Stomach (tissue), 9 donors: ENCODE results near the gene KIF3C. TPM values are rescaled to one million over a fixed set of nuclear protein-coding genes. Genes with fewer than 3 reads are reported as not detected.
"Not testable (repeated sequence)": the region's sequence is repeated elsewhere in the genome, so short reads cannot be mapped to it uniquely, and the experiment has no call there.

Source experiments
- DNase-seq, 2 donors: peaks; one replicate each; pipeline versions ENCODE4 v3.0.0 to v3.0.0-alpha.2; 2013 to 2019
- H3K27ac ChIP-seq, 5 donors: fragments of 200-600 bp in 4 of 5; sonication (generic) in 4 of 5; one replicate each; pipeline ENCODE4 v1.5.1; 2013 to 2019; ENCODE audit warnings: mild to moderate bottlenecking in 1 of 5, moderate library complexity in 1 of 5
- H3K27me3 ChIP-seq, 3 donors: fragments of 200-600 bp; sonication (generic); one replicate each; pipeline ENCODE4 v1.5.1; 2017 to 2019; ENCODE audit warnings: mixed run types in 1 of 3
- H3K36me3 ChIP-seq, 4 donors: fragments of 200-600 bp; sonication (generic); 1 replicate in 3 of 4; 2 replicates in 1 of 4; pipeline ENCODE4 v1.5.1; 2016 to 2019
- H3K4me1 ChIP-seq, 4 donors: fragments of 200-600 bp; sonication (generic); one replicate each; pipeline ENCODE4 v1.5.1; 2016 to 2019
- H3K4me3 ChIP-seq, 4 donors: fragments of 200-600 bp; sonication (generic) in 3 of 4; one replicate each; pipeline ENCODE4 v1.5.1; 2016 to 2019; ENCODE audit warnings: mild to moderate bottlenecking in 1 of 4
- H3K9me3 ChIP-seq, 4 donors: fragments of 200-600 bp; sonication (generic); one replicate each; pipeline ENCODE4 v1.5.1; 2016 to 2019
- EP300 ChIP-seq: sonication (generic); formaldehyde crosslinking; IDR thresholded peaks from one replicate; pipeline ENCODE4 v1.6.1; 2017; ENCODE audit warnings: antibody characterized with exemption
- POLR2A ChIP-seq, 4 donors: fragments of 450-650 bp; IDR thresholded peaks; one replicate each; pipeline ENCODE4 v1.6.1; 2016; ENCODE audit warnings: antibody characterized with exemption in 4 of 4, control low read depth in 2 of 4, mild to moderate bottlenecking in 1 of 4, moderate library complexity in 1 of 4
- POLR2AphosphoS5 ChIP-seq, 3 donors: sonication (generic); formaldehyde crosslinking; IDR thresholded peaks; one replicate each; pipeline ENCODE4 v1.6.1; 2016; ENCODE audit warnings: antibody characterized with exemption in 3 of 3
- WGBS, 5 donors: extraction: QIAGEN DNeasy Blood & Tissue Kit in 3 of 5; methylation state at CpG; one replicate each; pipeline versions ENCODE4 v1.1.5 to v1.1.7; 2013 to 2018; 5-methylcytosine and 5-hydroxymethylcytosine counted together
- intact Hi-C: fragments of 100-400 bp; cut with DNase I; formaldehyde crosslinking; loops from one replicate; pipeline ENCODE4 v1.15.1; 2023; ENCODE audit warnings: low total_unique reads
- polyA plus RNA-seq, 3 donors: library from polyadenylated mRNA; stranded (reverse); fragments of 200-250 nt; gene quantifications; one replicate each; pipeline ENCODE4 v1.2.3, GENCODE V29; 2013
- total RNA-seq, 5 donors: library from RNA; depleted of rRNA; stranded (reverse); fragments of >200 nt; gene quantifications; one replicate each; pipeline versions ENCODE4 v1.1.0 to v1.2.3, GENCODE V29; 2014 to 2016
- TF ChIP-seq, protein P1 (sequence below), 7 experiments: fragments of 450-650 bp in 4 of 7; fragments of 200-600 bp in 3 of 7; sonication (generic) in 3 of 7; IDR thresholded peaks; one replicate each; pipeline ENCODE4 v1.5.1; 2016 to 2019; ENCODE audit warnings: antibody characterized with exemption in 7 of 7, control low read depth in 2 of 7, mild to moderate bottlenecking in 1 of 7
- donor health status: healthy with polysubstance abuse.
- donor health status: Bipolar disorder and iron deficiency.
- donor health status: healthy.

The KIF3C gene
- total and polyA plus RNA-seq, 8 donors: 0.29 to 7.3 (median 2.4) TPM; not detected in 1

DNA sequence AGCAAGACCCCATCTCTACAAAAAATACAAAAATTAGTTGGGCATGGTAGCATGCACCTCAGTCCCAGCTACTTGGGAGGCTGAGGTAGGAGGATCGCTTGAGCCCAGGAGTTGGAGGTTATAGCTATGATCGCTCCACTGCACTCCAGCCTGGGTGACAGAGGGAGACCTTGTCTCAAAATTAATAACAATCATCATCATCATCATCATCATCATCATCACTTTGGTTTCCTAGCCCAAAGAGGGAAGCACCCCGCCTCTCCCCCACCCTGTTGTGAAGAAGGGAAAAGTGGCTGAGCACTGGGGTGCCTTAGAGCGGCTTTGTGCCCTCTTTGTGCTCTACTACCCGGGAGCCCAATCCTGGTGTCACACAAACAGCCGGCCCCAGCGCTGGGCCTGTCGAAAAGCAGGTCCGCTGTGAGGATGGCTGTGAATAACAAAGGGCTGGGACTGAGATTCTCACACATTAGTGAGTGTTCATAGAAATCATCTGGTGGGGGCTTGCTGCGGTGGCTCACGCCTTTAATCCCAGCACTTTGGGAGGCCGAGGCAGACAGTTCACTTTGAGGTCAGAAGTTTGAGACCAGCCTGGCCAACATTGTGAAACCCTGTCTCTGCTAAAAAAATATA, 61.4 kb downstream of the KIF3C start:
- DNase-seq: no peak
- Histone ChIP-seq H3K36me3 (no peaks in the 10 kb centered on the region), H3K4me1 (no peaks in the 10 kb centered on the region), H3K27ac (no peak overlapping the region), H3K4me3 (no peak overlapping the region), H3K27me3 (peaks cover 0 to 8% (median 0%) of the 10 kb centered on the region in 3 donors), H3K9me3 (no peaks in the 10 kb centered on the region)
- 74 to 83% (median 80%) methylated on average over 12 of the region's 12 CpGs for WGBS, 5 donors
- intact Hi-C loops: no loop called here
- TF ChIP-seq POLR2A (IDR thresholded peaks at IDR 0.05): no peak
- TF ChIP-seq, protein P1, sequence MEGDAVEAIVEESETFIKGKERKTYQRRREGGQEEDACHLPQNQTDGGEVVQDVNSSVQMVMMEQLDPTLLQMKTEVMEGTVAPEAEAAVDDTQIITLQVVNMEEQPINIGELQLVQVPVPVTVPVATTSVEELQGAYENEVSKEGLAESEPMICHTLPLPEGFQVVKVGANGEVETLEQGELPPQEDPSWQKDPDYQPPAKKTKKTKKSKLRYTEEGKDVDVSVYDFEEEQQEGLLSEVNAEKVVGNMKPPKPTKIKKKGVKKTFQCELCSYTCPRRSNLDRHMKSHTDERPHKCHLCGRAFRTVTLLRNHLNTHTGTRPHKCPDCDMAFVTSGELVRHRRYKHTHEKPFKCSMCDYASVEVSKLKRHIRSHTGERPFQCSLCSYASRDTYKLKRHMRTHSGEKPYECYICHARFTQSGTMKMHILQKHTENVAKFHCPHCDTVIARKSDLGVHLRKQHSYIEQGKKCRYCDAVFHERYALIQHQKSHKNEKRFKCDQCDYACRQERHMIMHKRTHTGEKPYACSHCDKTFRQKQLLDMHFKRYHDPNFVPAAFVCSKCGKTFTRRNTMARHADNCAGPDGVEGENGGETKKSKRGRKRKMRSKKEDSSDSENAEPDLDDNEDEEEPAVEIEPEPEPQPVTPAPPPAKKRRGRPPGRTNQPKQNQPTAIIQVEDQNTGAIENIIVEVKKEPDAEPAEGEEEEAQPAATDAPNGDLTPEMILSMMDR (IDR thresholded peaks at IDR 0.05): no peak
- TF ChIP-seq POLR2AphosphoS5 (IDR thresholded peaks at IDR 0.05): no peak
- no peak for TF ChIP-seq EP300

DNA sequence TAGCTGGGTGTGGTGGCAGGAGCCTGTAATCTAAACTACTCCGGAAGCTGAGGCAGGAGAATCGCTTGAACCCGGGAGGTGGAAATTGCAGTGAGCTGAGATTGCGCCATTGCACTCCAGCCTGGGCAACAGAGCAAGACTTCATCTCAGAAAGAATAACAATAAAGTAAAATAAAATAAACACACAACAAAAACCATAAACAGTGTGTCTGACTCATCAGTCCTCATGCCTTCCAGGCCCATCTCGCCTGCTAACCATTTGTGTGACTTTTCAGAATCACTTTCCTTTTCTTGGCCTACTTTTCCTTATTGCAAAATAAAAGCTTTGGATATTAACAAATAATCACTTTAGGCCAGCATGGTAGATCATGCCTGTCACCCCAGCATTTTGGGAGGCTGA, 62.0 kb downstream of the KIF3C start:
- H3K4me3 ChIP-seq: no peak overlapping the region
- no peaks in the 10 kb centered on the region for H3K9me3 ChIP-seq
- no peaks in the 10 kb centered on the region for H3K4me1 ChIP-seq
- WGBS, 5 donors: 76 to 88% (median 80%) methylated on average over 5 of the region's 5 CpGs
- H3K27ac ChIP-seq: no peak overlapping the region
- no peak for TF ChIP-seq EP300
- no peak for TF ChIP-seq POLR2AphosphoS5 (IDR thresholded peaks at IDR 0.05)
- TF ChIP-seq POLR2A (IDR thresholded peaks at IDR 0.05): no peak
- TF ChIP-seq, protein P1 (IDR thresholded peaks at IDR 0.05): no peak
- intact Hi-C loops: no loop called here
- peaks cover 0 to 8% (median 0%) of the 10 kb centered on the region in 3 donors for H3K27me3 ChIP-seq
- no peak for DNase-seq
- no peaks in the 10 kb centered on the region for H3K36me3 ChIP-seq

DNA sequence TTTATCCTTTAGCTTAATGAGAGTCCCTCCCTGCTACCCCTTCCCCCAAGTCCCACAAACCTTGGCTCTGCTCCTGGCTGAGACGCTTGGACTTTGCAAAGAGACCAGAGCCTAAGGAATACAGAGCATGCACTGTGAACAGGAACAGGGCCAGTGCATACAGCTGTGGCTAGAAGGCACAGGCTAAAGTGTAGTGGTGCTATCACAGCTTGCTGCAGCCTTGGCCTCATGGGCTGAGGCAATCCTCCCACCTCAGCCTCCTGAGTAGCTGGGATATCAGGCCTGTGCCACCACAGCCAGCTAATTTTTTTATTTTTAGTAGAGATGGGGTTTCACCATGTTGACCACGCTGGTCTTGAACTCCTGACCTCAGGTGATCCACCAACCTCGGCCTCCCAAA, 64.5 kb downstream of the KIF3C start:
- DNase-seq: no peak
- intact Hi-C loops: no loop called here
- no peak for TF ChIP-seq POLR2AphosphoS5 (IDR thresholded peaks at IDR 0.05)
- TF ChIP-seq, protein P1 (IDR thresholded peaks at IDR 0.05): no peak
- TF ChIP-seq EP300: no peak
- no peak for TF ChIP-seq POLR2A (IDR thresholded peaks at IDR 0.05)
- WGBS, 5 donors: 69 to 88% (median 80%) methylated on average over 3 of the region's 3 CpGs
- H3K36me3 ChIP-seq: no peaks in the 10 kb centered on the region
- no peaks in the 10 kb centered on the region for H3K4me1 ChIP-seq
- H3K9me3 ChIP-seq: no peaks in the 10 kb centered on the region
- no peak overlapping the region for H3K27ac ChIP-seq
- H3K27me3 ChIP-seq: peaks cover 0 to under 1% (median 0%) of the 10 kb centered on the region in 3 donors
- H3K4me3 ChIP-seq: no peak overlapping the region

DNA sequence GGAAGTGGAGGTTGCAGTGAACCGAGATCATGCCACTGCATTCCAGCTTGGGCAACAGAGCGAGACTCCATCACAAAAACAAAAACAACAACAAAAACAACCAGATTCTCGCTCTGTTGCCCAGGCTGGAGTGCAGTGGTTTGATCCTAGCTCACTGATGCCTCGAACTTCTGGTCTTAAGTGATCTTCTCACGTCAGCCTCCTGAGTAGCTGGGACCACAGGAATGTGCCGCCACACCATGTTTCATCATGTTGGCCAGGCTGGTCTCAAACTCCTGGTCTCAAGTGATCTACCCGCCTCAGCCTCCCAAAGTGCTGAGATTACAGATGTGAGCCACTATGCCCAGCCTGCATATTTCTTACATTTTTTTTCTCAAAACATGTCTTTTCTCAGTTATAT, 64.9 kb downstream of the KIF3C start:
- H3K9me3 ChIP-seq, H3K27ac ChIP-seq, H3K27me3 ChIP-seq, H3K4me1 ChIP-seq, H3K36me3 ChIP-seq, H3K4me3 ChIP-seq, intact Hi-C loops, DNase-seq: not testable (repeated sequence)
- WGBS, 5 donors: 80 to 92% (median 87%) methylated on average over 7 of the region's 7 CpGs

DNA sequence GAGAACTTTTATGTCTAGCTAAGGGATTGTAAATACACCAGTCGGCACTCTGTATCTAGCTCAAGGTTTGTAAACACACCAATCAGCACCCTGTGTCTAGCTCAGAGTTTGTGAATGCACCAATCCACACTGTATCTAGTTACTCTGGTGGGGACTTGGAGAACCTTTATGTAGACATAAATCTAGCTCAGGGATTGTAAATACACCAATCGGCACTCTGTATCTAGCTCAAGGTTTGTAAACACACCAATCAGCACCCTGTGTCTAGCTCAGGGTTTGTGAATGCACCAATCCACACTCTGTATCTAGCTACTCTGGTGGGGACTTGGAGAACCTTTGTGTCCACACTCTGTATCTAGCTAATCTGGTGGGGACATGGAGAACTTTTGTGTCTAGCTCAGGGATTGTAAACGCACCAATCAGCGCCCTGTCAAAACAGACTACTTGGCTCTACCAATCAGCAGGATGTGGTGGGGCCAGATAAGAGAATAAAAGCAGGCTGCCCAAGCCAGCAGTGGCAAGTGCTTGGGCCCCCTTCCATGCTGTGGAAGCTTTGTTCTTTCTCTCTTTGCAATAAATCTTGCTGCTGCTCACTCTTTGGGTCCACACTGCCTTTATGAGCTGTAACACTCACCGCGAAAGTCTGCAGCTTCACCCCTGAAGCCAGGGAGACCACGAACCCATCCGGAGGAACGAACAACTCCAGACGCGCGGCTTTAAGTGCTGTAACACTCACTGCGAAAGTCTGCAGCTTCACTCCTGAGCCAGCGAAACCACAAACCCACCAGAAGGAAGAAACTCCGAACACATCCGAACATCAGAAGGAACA, 66.1 kb downstream of the KIF3C start:
- 68 to 78% (median 73%) methylated on average over 16 of the region's 16 CpGs for WGBS, 5 donors
- H3K4me1 ChIP-seq, H3K27me3 ChIP-seq, H3K9me3 ChIP-seq, DNase-seq, H3K36me3 ChIP-seq, H3K4me3 ChIP-seq, H3K27ac ChIP-seq, intact Hi-C loops: not testable (repeated sequence)

DNA sequence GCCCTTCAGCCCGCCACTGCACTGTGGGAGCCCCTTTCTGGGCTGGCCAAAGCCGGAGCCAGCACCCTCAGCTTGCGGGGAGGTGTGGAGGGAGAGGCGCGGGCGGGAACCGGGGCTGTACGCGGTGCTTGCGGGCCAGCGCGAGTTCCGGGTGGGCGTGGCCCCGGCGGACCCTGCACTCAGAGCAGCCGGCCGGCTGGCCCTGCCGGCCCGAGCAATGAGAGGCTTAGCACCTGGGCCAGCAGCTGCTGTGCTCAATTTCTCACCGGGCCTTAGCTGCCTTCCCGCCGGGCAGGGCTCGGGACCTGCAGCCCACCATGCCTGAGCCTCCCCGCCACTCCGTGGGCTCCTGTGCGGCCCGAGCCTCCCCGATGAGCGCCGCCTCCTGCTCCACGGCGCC, 66.9 kb downstream of the KIF3C start:
- H3K4me1 ChIP-seq, H3K27me3 ChIP-seq, H3K36me3 ChIP-seq, DNase-seq, H3K9me3 ChIP-seq, intact Hi-C loops, H3K27ac ChIP-seq, H3K4me3 ChIP-seq: not testable (repeated sequence)
- 94 to 99% (median 96%) methylated on average over 18 to 33 of the region's 33 CpGs for WGBS, 5 donors

DNA sequence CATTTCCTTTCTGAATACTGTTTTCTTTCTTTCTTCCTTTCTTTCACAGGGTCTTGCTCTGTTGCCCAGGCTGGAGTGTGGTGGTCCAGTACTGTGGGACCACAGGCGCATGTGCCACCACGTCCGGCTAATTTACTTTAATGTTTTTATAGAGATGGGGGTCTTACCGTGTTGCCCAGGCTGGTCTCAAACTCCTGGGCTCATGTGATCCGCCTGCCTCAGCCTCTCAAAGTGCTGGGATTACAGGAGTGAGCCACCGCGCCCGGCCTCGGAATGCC, 68.7 kb downstream of the KIF3C start:
- 86 to 91% (median 88%) methylated on average over 9 of the region's 9 CpGs for WGBS, 5 donors
- intact Hi-C loops, H3K9me3 ChIP-seq, H3K36me3 ChIP-seq, DNase-seq, H3K27ac ChIP-seq, H3K27me3 ChIP-seq, H3K4me1 ChIP-seq, H3K4me3 ChIP-seq: not testable (repeated sequence)
